Dermis microvascular lymphatic vessel endothelial cell (primary cell): ENCODE data around the gene OR51G1. TPM values are rescaled to one million over a fixed set of nuclear protein-coding genes. Genes with fewer than 3 reads are reported as not detected.
"Not testable (repeated sequence)": the region's sequence is repeated elsewhere in the genome, so short reads cannot be mapped to it uniquely, and the experiment has no call there.

Experiments used
- DNase-seq, 2 donors: peaks; one replicate each; pipeline versions ENCODE4 v3.0.0 to v3.0.0-alpha.2; 2010; ENCODE audit warnings: low read depth in 2 of 2
- total RNA-seq: library from RNA; depleted of rRNA; stranded (reverse); fragments of >200 nt; gene quantifications from 2 replicates; pipeline ENCODE4 v1.2.1, GENCODE V29; 2014

OR51G1 gene
- total RNA-seq: not detected in 2 replicates

- DNase-seq: no peak
Measured at GRCh38 chr11:4924239-4924638, at the start of gene OR51G1. Gene OR51G1 (minus strand): TSS chr11:4924339. CDS start chr11:4924339, 0 bp downstream.

- no peak for DNase-seq
Measured at GRCh38 chr11:4962816-4963215, 38.7 kb upstream of the OR51G1 start.

GRCh38 chr11:4960877-4961276, 36.7 kb upstream of the OR51G1 start:
- DNase-seq: no peak

- no peak for DNase-seq
Measured at GRCh38 chr11:4957396-4957795, 33.3 kb upstream of the OR51G1 start.

GRCh38 chr11:4955613-4956012, 31.5 kb upstream of the OR51G1 start, which contains the start of gene OR51A2:
Gene OR51A2 (minus strand): TSS chr11:4955713. CDS start chr11:4955713, 0 bp downstream.
- DNase-seq: not testable (repeated sequence)

- no peak for DNase-seq
Measured at GRCh38 chr11:4947505-4947904, 23.4 kb upstream of the OR51G1 start, which contains the start of gene OR51A4. Gene OR51A4 (minus strand): TSS chr11:4947605. CDS start chr11:4947100, 505 bp downstream.

- no peak for DNase-seq
Measured at GRCh38 chr11:4936745-4937144, 12.6 kb upstream of the OR51G1 start.

GRCh38 chr11:4932751-4933150, 8.6 kb upstream of the OR51G1 start:
- DNase-seq: no peak

GRCh38 chr11:4926608-4927007, 2.5 kb upstream of the OR51G1 start:
- no peak for DNase-seq

- no peak for DNase-seq
Measured at GRCh38 chr11:4922304-4922703, 1.8 kb downstream of the OR51G1 start.

- no peak for DNase-seq
Measured at GRCh38 chr11:4921796-4922195, 2.3 kb downstream of the OR51G1 start.

GRCh38 chr11:4919250-4919649, 4.9 kb downstream of the OR51G1 start, which contains the start of gene OR51G2:
Gene OR51G2 (minus strand): TSS chr11:4919350. CDS start chr11:4915663, 3,687 bp downstream.
- DNase-seq: no peak

- no peak for DNase-seq
Measured at GRCh38 chr11:4916581-4916980, 7.6 kb downstream of the OR51G1 start.

GRCh38 chr11:4903484-4903883, 20.7 kb downstream of the OR51G1 start, which contains the start of gene OR51A7:
Gene OR51A7 (plus strand): TSS chr11:4903783. CDS start chr11:4907370, 3,587 bp downstream.
- DNase-seq: no peak

- no peak for DNase-seq
Measured at GRCh38 chr11:4891996-4892640, 32.0 kb downstream of the OR51G1 start.

GRCh38 chr11:4890279-4890678, 33.9 kb downstream of the OR51G1 start:
- DNase-seq: no peak

- DNase-seq: no peak
Measured at GRCh38 chr11:4887591-4887990, 36.5 kb downstream of the OR51G1 start.

- no peak for DNase-seq
Measured at GRCh38 chr11:4886186-4886585, 38.0 kb downstream of the OR51G1 start.

- no peak for DNase-seq
Measured at GRCh38 chr11:4884361-4884760, 39.8 kb downstream of the OR51G1 start.

- no peak for DNase-seq
Measured at GRCh38 chr11:4882543-4882942, 41.6 kb downstream of the OR51G1 start.

GRCh38 chr11:4881860-4882500, 42.2 kb downstream of the OR51G1 start, which contains the start of gene OR51T1:
Gene OR51T1 (plus strand): TSS chr11:4881900. CDS start chr11:4881900, 0 bp downstream.
- DNase-seq: no peak

- DNase-seq: no peak
Measured at GRCh38 chr11:4881188-4881587, 43.0 kb downstream of the OR51G1 start.
